Measurements from ENCODE around the gene RAP1GDS1.

DNA sequence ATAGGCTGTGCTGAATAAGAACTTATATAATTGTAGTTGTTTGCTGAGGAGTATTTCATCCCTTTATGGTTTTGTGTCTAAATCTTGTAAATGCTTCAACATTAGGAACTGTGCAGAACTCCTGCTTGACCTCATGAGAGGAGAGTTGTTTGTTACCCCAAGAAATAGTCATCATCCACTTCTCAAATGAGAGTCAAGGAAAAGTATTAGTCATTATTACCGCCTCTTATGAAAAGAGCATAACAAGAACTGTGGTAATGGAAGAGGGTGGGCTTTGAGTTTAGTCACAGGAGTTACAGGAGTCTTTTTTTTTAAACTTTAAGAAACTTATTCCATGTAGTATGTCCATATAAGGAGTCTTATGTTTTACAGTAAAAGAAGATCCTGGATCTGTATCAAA is 132.9 kb downstream of the RAP1GDS1 start:
- TF ChIP-seq EZH2 (IDR thresholded peaks at IDR 0.05; ENCODE audit: insufficient read depth, low read length), result no peak
- TF ChIP-seq, protein P1, sequence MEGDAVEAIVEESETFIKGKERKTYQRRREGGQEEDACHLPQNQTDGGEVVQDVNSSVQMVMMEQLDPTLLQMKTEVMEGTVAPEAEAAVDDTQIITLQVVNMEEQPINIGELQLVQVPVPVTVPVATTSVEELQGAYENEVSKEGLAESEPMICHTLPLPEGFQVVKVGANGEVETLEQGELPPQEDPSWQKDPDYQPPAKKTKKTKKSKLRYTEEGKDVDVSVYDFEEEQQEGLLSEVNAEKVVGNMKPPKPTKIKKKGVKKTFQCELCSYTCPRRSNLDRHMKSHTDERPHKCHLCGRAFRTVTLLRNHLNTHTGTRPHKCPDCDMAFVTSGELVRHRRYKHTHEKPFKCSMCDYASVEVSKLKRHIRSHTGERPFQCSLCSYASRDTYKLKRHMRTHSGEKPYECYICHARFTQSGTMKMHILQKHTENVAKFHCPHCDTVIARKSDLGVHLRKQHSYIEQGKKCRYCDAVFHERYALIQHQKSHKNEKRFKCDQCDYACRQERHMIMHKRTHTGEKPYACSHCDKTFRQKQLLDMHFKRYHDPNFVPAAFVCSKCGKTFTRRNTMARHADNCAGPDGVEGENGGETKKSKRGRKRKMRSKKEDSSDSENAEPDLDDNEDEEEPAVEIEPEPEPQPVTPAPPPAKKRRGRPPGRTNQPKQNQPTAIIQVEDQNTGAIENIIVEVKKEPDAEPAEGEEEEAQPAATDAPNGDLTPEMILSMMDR (IDR thresholded peaks at IDR 0.05; ENCODE audit: insufficient read depth, low read depth, low read length), result no peak

Data from astrocyte (in vitro differentiated cells and primary cell).